ENCODE results near the gene NGRN.

GRCh38 chr15:90248789-90249202 lies 16.7 kb upstream of the NGRN start:
- no peak for TF ChIP-seq POLR2A (IDR thresholded peaks at IDR 0.05)
- TF ChIP-seq CTCF (IDR thresholded peaks at IDR 0.05): no peak
